Measurements from ENCODE around the gene SLC5A2.
"Not testable (repeated sequence)": the region's sequence is repeated elsewhere in the genome, so short reads cannot be mapped to it uniquely, and the experiment has no call there.

Gene SLC5A2

GRCh38 chr16:31479751-31480150, 3.2 kb upstream of the SLC5A2 start:
- no peak overlapping the region; the same call in 1 of the 2 replicates for H3K27ac ChIP-seq
- no peak for TF ChIP-seq CTCF (conservative IDR thresholded peaks at IDR 0.05; ENCODE audit: low read depth)
- no peak for DNase-seq (ENCODE audit: low spot score)
- CTCF ChIA-PET = interaction anchor here (0.6 kb wide), 1 partner anchor 231 kb away, joined by 3 read pairs; no protein-coding TSS in a partner anchor
- POLR2A ChIA-PET (ENCODE audit: low non-redundant PET) = no interaction called here

GRCh38 chr16:31480851-31481536, 1.9 kb upstream of the SLC5A2 start:
- H3K27ac ChIP-seq = no peak overlapping the region
- POLR2A ChIA-PET (ENCODE audit: low non-redundant PET) = no interaction called here
- DNase-seq (ENCODE audit: low spot score) = no peak
- CTCF ChIA-PET = interaction anchor here (0.6 to 1.0 kb wide), 2 partner anchors 216 to 273 kb away, joined by 3 to 5 read pairs; no protein-coding TSS in a partner anchor
- TF ChIP-seq CTCF (conservative IDR thresholded peaks at IDR 0.05; ENCODE audit: low read depth) = no peak

GRCh38 chr16:31484048-31484447, 1.1 kb downstream of the SLC5A2 start:
- POLR2A ChIA-PET (ENCODE audit: low non-redundant PET) = not testable (repeated sequence)
- CTCF ChIA-PET = interaction anchor here (0.7 kb wide), 1 partner anchor 12 kb away, joined by 5 read pairs; no protein-coding TSS in a partner anchor

GRCh38 chr16:31484491-31485171, 1.7 kb downstream of the SLC5A2 start:
- CTCF ChIA-PET = interaction anchor here (0.7 kb wide), 1 partner anchor 12 kb away, joined by 5 read pairs; no protein-coding TSS in a partner anchor
- TF ChIP-seq CTCF (conservative IDR thresholded peaks at IDR 0.05; ENCODE audit: low read depth) = no peak
- no peak for DNase-seq (ENCODE audit: low spot score)
- POLR2A ChIA-PET (ENCODE audit: low non-redundant PET) = no interaction called here
- H3K27ac ChIP-seq = no peak overlapping the region

More at GRCh38 chr16:31484048-31484447, 1.1 kb downstream of the SLC5A2 start:
- not testable (repeated sequence) for DNase-seq (ENCODE audit: low spot score); H3K27ac ChIP-seq

DNA sequence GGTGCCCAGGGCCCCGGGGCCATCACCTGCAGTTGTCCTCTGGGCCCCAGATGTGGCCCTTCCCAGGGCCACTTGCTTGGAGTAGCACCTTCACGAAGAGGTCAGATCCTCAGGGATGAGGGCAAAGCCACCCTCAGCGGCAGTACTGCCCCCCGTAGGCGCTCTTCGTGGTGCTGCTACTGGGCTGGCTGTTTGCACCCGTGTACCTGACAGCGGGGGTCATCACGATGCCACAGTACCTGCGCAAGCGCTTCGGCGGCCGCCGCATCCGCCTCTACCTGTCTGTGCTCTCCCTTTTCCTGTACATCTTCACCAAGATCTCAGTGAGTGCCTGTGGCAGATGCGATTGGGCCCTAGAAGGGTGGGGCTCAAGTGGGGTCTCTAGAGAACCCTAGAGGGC, 2.6 kb downstream of the SLC5A2 start:
- POLR2A ChIA-PET (ENCODE audit: low non-redundant PET) = no interaction called here
- TF ChIP-seq CTCF (conservative IDR thresholded peaks at IDR 0.05; ENCODE audit: low read depth) = no peak
- no peak for DNase-seq (ENCODE audit: low spot score)
- CTCF ChIA-PET = no interaction called here
- H3K27ac ChIP-seq = no peak overlapping the region

DNA sequence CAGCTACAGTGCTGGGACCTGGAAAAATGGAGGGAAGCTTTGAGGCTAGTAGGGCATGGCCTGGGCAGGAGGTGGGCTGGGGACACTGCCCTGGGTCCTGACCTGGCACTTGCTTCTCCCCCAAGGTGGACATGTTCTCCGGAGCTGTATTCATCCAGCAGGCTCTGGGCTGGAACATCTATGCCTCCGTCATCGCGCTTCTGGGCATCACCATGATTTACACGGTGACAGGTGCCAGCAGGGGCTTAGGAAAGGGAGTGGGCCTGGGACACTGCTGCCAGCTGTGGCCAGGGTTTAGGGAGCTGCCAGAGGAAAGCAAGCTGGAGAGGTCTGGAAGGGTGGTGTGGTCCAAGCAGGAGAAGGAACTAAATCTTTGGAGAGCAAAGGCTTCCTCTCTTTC, 3.1 kb downstream of the SLC5A2 start:
- CTCF ChIA-PET = no interaction called here

More for the DNA sequence above, 3.1 kb downstream of the SLC5A2 start:
- no peak for TF ChIP-seq CTCF (conservative IDR thresholded peaks at IDR 0.05; ENCODE audit: low read depth)
- POLR2A ChIA-PET (ENCODE audit: low non-redundant PET) = no interaction called here
- H3K27ac ChIP-seq = no peak overlapping the region
- no peak for DNase-seq (ENCODE audit: low spot score)
